Superior temporal gyrus (tissue), 1 donor: Measurements from ENCODE around the gene ZNF700.
"Not testable (repeated sequence)": the region's sequence is repeated elsewhere in the genome, so short reads cannot be mapped to it uniquely, and the experiment has no call there.

Experiments used
- DNase-seq: peaks from one replicate; pipeline ENCODE4 v3.0.0-alpha.2; 2016; ENCODE audit errors: extremely low spot score

The ZNF700 gene

GRCh38 chr19:11941361-11941887 lies 16.5 kb downstream of the ZNF700 start:
- not testable (repeated sequence) for DNase-seq

- DNase-seq, result no peak
These were observed 17.3 kb downstream of the ZNF700 start for GRCh38 chr19:11942008-11942842.

GRCh38 chr19:11942843-11943108 lies 17.9 kb downstream of the ZNF700 start:
- DNase-seq, result no peak

- DNase-seq, result no peak
These were observed 19.7 kb downstream of the ZNF700 start for GRCh38 chr19:11944656-11945055.

GRCh38 chr19:11948646-11949045 lies 23.7 kb downstream of the ZNF700 start:
- no peak for DNase-seq

- no peak for DNase-seq
These were observed 24.3 kb downstream of the ZNF700 start for GRCh38 chr19:11949201-11949600.

GRCh38 chr19:11949614-11950080 lies 24.7 kb downstream of the ZNF700 start:
- DNase-seq, result not testable (repeated sequence)

- no peak for DNase-seq
These were observed 25.4 kb downstream of the ZNF700 start for GRCh38 chr19:11950312-11950711.

GRCh38 chr19:11963566-11964355 lies 38.9 kb downstream of the ZNF700 start:
- DNase-seq, result peak; percentile 89

- DNase-seq, result no peak
These were observed 39.6 kb downstream of the ZNF700 start for GRCh38 chr19:11964496-11964857.

GRCh38 chr19:11964858-11965645 lies 40.1 kb downstream of the ZNF700 start, which contains the start of gene ZNF763:
Gene ZNF763 (plus strand): TSS chr19:11965040. CDS start chr19:11965209, 169 bp downstream.
- peak; percentile 98 for DNase-seq

GRCh38 chr19:11970174-11970573 lies 45.3 kb downstream of the ZNF700 start:
- no peak for DNase-seq

- no peak for DNase-seq
These were observed 46.1 kb downstream of the ZNF700 start for GRCh38 chr19:11971041-11971440.

GRCh38 chr19:11973019-11973810 lies 48.3 kb downstream of the ZNF700 start:
- no peak for DNase-seq

GRCh38 chr19:11978492-11979100 lies 53.7 kb downstream of the ZNF700 start:
- no peak for DNase-seq

GRCh38 chr19:11979527-11979926 lies 54.6 kb downstream of the ZNF700 start:
- no peak for DNase-seq

GRCh38 chr19:11982526-11982925 lies 57.6 kb downstream of the ZNF700 start:
- DNase-seq, result no peak

- DNase-seq, result no peak
These were observed 60.1 kb downstream of the ZNF700 start for GRCh38 chr19:11984986-11985385.

GRCh38 chr19:11986754-11987153 lies 61.8 kb downstream of the ZNF700 start:
- DNase-seq, result no peak

GRCh38 chr19:11987405-11988281 lies 62.7 kb downstream of the ZNF700 start:
- peak; percentile 89 for DNase-seq
